MCF 10A (cell line): ENCODE results near the gene VSNL1. TPM values are rescaled to one million over a fixed set of nuclear protein-coding genes. Genes with fewer than 3 reads are reported as not detected.

ENCODE experiments used
- BruUV-seq: library from RNA; stranded (reverse); fragments of 400-500 nt; replicated peaks from 2 replicates; lab custom pipeline; 2021; lab: Mats Ljungman, UMichigan
- CTCF ChIA-PET: fragments of 300-600 bp; sonication (Branson Sonifier 250); formaldehyde crosslinking; extraction: SDS; loops from one replicate; lab custom pipeline; 2021; ENCODE audit warnings: antibody characterized with exemption, inconsistent platforms; lab: Yijun Ruan, JAX
- POLR2A ChIA-PET: fragments of 300-600, 350-650 bp; sonication (Branson Sonifier 250); formaldehyde crosslinking; extraction: SDS; loops from one replicate; lab custom pipeline; 2020; ENCODE audit warnings: antibody characterized with exemption, inconsistent platforms; lab: Yijun Ruan, JAX
- DNase-seq: peaks from one replicate; pipeline ENCODE4 v3.0.0-alpha.2; 2018; ENCODE audit not compliant: unreplicated experiment
- H3K27ac Mint-ChIP-seq: one replicate; pipeline ENCODE4 v1.8.0; 2022; ENCODE audit warnings: mild to moderate bottlenecking, low read depth, mixed read lengths; ENCODE audit not compliant: unreplicated experiment
- H3K27me3 Mint-ChIP-seq: one replicate; pipeline ENCODE4 v1.8.0; 2022; ENCODE audit warnings: mixed read lengths; ENCODE audit not compliant: insufficient read depth, unreplicated experiment
- H3K36me3 Mint-ChIP-seq: one replicate; pipeline ENCODE4 v1.8.0; 2022; ENCODE audit warnings: mild to moderate bottlenecking, moderate library complexity, mixed read lengths; ENCODE audit not compliant: insufficient read depth, unreplicated experiment
- H3K4me1 Mint-ChIP-seq: one replicate; pipeline ENCODE4 v1.8.0; 2022; ENCODE audit warnings: mixed read lengths; ENCODE audit not compliant: insufficient read depth, unreplicated experiment
- H3K4me3 Mint-ChIP-seq: one replicate; pipeline ENCODE4 v1.8.0; 2022; ENCODE audit warnings: mild to moderate bottlenecking, moderate library complexity, mixed read lengths; ENCODE audit not compliant: unreplicated experiment
- H3K9me3 Mint-ChIP-seq: one replicate; pipeline ENCODE4 v1.8.0; 2022; ENCODE audit warnings: mixed read lengths; ENCODE audit not compliant: unreplicated experiment
- intact Hi-C: fragments of 100-400 bp; cut with micrococcal nuclease; formaldehyde crosslinking; loops from 2 replicates; pipeline ENCODE4 v1.14.1; 2022
- total RNA-seq: library from RNA; stranded (reverse); gene quantifications from 2 replicates; pipeline ENCODE4 v1.2.3, GENCODE V29; 2022
- TF ChIP-seq, protein P1 (sequence below): fragments of 200-600 bp; IDR thresholded peaks from one replicate; pipeline ENCODE4 v1.8.0; 2022; ENCODE audit warnings: antibody characterized with exemption, mild to moderate bottlenecking; ENCODE audit not compliant: unreplicated experiment

The VSNL1 gene
- total RNA-seq, 1 experiment from 2014 or later = 2.4 TPM

DNA sequence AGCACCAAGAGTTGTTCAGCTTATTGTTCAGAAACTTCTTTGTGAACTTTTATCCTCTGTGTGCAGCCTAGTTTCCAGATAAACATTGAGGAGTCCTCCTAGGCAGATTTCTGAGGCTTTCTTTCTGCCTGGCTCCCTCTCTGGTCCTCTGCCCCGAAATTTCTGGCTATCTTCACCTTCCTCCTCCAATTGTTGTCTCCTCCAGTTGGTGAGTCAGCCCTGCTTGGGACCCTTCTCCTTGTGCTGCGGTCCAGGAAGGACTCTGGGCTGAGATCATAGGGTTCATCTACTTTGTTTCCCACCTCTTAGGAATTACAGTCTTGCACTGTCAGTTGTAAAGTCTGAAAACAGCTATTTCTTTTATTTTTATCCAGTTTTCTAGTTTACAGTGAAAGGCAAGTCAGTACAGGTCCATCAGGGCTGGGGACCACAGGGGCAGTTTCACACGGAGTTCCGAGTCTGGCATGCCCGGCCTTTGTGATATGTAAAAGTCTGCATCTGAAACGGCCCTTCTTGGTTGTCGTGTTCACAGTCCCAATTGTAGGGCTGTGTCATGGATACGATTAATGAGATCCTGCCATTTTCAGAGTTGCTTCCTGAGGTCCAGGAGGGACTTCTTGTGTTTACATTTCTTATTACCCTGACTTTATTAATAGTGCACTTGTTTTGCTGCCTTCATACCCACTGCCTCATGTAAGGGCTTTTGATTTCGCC is 112.3 kb downstream of the VSNL1 start:
- no peak for DNase-seq
- BruUV-seq = no TSS peak
- H3K4me1 Mint-ChIP-seq = no peaks in the 10 kb centered on the region
- TF ChIP-seq, protein P1, sequence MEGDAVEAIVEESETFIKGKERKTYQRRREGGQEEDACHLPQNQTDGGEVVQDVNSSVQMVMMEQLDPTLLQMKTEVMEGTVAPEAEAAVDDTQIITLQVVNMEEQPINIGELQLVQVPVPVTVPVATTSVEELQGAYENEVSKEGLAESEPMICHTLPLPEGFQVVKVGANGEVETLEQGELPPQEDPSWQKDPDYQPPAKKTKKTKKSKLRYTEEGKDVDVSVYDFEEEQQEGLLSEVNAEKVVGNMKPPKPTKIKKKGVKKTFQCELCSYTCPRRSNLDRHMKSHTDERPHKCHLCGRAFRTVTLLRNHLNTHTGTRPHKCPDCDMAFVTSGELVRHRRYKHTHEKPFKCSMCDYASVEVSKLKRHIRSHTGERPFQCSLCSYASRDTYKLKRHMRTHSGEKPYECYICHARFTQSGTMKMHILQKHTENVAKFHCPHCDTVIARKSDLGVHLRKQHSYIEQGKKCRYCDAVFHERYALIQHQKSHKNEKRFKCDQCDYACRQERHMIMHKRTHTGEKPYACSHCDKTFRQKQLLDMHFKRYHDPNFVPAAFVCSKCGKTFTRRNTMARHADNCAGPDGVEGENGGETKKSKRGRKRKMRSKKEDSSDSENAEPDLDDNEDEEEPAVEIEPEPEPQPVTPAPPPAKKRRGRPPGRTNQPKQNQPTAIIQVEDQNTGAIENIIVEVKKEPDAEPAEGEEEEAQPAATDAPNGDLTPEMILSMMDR = no peak
- no peaks in the 10 kb centered on the region for H3K27me3 Mint-ChIP-seq
- intact Hi-C loops = no loop called here
- POLR2A ChIA-PET = no interaction called here
- H3K36me3 Mint-ChIP-seq = peaks cover 6% of the 10 kb centered on the region
- no peak overlapping the region for H3K4me3 Mint-ChIP-seq
- H3K27ac Mint-ChIP-seq = no peak overlapping the region
- no peaks in the 10 kb centered on the region for H3K9me3 Mint-ChIP-seq
- CTCF ChIA-PET = interaction anchor here (0.6 to 1.4 kb wide), 3 partner anchors 291 to 1044 kb away, joined by 3 read pairs; no protein-coding TSS in a partner anchor

DNA sequence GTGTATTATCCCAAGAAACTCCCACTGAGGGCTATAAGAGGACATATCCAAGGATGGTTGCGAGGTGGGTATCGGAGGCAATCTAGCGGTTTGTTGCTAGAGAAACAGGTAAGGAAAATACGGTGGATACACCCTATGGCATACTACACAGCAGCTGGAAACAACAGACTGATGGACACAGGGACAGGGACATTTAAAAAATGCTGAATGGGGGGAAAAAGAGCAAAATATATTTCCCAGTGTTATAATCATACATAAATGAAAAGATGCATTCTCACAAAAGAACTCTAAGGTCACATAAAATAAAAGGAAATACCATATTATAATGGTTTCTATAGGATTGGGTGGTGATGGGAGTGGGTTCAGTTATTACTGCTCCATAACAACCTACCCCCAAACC is 117.3 kb downstream of the VSNL1 start:
- intact Hi-C loops = no loop called here
- BruUV-seq = no TSS peak
- DNase-seq = no peak
- ChIA-PET POLR2A (interaction anchor here (0.6 kb wide), 1 partner anchor 172 kb away, joined by 4 read pairs; no protein-coding TSS in a partner anchor), CTCF (interaction anchor here (1.9 kb wide), 1 partner anchor 13 kb away, joined by 6 read pairs; no protein-coding TSS in a partner anchor)
- no peaks in the 10 kb centered on the region for H3K4me1 Mint-ChIP-seq
- H3K27me3 Mint-ChIP-seq = no peaks in the 10 kb centered on the region
- TF ChIP-seq, protein P1 = no peak
- H3K36me3 Mint-ChIP-seq = peaks cover 25% of the 10 kb centered on the region
- no peak overlapping the region for H3K4me3 Mint-ChIP-seq
- H3K27ac Mint-ChIP-seq = no peak overlapping the region
- H3K9me3 Mint-ChIP-seq = no peaks in the 10 kb centered on the region

DNA sequence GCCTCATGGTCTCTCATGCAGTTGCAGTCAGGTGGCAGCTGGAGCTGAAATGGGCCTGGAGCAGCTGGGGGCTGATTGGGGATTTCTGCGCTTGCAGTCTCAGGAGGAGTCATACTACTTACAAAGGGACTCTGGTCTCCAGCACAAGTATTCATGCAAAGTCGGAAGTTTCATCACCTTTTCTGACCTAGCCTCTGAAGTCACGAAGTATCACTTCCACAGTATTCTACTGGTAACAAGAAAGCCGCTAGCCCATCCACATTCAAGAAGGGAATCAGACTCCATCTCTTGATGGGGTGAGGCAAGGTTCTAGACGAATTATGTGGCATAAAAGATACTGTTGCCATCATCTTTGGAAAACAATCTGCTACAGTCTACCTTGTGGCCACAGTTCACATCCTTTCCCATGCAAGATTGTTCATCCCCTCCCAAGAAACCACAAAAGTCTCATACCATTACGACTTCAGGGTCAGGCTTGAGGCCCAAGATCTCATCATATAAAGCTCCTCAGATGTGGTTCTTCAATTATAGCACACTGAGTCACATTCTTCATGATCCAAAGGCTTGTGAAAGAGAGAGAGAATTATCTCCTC is 117.9 kb downstream of the VSNL1 start:
- H3K36me3 Mint-ChIP-seq = peaks cover 25% of the 10 kb centered on the region
- no peaks in the 10 kb centered on the region for H3K9me3 Mint-ChIP-seq
- no peak overlapping the region for H3K4me3 Mint-ChIP-seq
- intact Hi-C loops = no loop called here
- H3K27ac Mint-ChIP-seq = no peak overlapping the region
- ChIA-PET CTCF (interaction anchor here (0.7 to 1.9 kb wide), 2 partner anchors 13 to 621 kb away, joined by 3 to 6 read pairs; no protein-coding TSS in a partner anchor), POLR2A (no interaction called here)
- DNase-seq = no peak
- no TSS peak for BruUV-seq
- TF ChIP-seq, protein P1 = no peak
- no peaks in the 10 kb centered on the region for H3K4me1 Mint-ChIP-seq
- H3K27me3 Mint-ChIP-seq = no peaks in the 10 kb centered on the region

DNA sequence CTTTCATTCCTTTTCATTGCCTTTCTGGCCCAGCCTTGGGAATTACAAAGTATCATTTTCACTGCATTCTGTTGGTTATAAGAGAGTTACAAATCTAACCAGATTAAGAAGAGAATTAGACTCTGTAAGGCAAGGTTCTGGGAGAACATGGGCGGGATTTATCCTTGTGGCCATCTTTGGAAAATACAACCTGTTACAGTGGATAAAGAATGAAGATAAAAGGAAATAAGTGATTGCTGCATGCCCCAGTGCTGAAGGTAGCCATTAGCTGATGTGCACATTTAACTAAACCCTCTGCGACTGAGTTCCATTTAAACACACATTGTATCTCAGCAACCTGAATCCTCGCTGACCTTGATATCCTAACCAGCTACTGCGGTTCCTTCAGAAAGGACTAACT is 119.7 kb downstream of the VSNL1 start:
- no peaks in the 10 kb centered on the region for H3K9me3 Mint-ChIP-seq
- ChIA-PET POLR2A (interaction anchor here (0.5 kb wide), 1 partner anchor 245 kb away, joined by 4 read pairs; no protein-coding TSS in a partner anchor), CTCF (interaction anchor here (0.9 to 4.1 kb wide), 3 partner anchors 11 to 887 kb away, joined by 4 to 32 read pairs (median 4); no protein-coding TSS in a partner anchor)
- H3K4me3 Mint-ChIP-seq = no peak overlapping the region
- intact Hi-C loops = no loop called here
- H3K4me1 Mint-ChIP-seq = no peaks in the 10 kb centered on the region
- TF ChIP-seq, protein P1 = no peak
- BruUV-seq = no TSS peak
- H3K27ac Mint-ChIP-seq = no peak overlapping the region
- DNase-seq = no peak
- H3K27me3 Mint-ChIP-seq = no peaks in the 10 kb centered on the region
- H3K36me3 Mint-ChIP-seq = peaks cover 19% of the 10 kb centered on the region
